ENCODE measurements around the gene ERICH6B. TPM values are rescaled to one million over a fixed set of nuclear protein-coding genes. Genes with fewer than 3 reads are reported as not detected.

ERICH6B gene
- total and polyA plus RNA-seq, 5 donors = not detected

DNA sequence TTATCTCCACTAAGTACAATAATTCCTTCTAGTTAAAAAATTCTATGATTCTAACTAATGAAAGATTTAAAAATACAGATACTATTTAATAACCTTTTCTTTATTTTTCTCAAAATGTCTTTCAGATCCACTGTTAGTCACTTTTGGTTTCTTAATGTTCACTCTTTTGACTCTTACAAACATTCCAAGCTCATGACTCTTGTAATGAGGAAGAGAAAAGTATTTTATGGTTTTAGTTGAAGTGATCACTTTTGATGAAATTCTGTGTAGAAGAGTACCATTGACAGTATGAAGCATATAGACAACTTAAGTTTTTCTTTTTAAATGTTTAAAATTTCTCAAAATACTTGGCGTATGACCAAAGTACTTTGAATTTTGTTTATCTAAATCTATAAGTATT is 123.0 kb downstream of the ERICH6B start:
- Histone ChIP-seq H3K9me3 (ENCODE audit: control insufficient read depth, low read length) (no peaks in the 10 kb centered on the region), H3K27me3 (ENCODE audit: control insufficient read depth, insufficient read depth) (no peaks in the 10 kb centered on the region), H3K4me3 (ENCODE audit: low read length) (no peak overlapping the region), H3K27ac (ENCODE audit: low read length) (no peak overlapping the region), H3K4me1 (ENCODE audit: control insufficient read depth, insufficient read depth, low read length) (no peaks in the 10 kb centered on the region)
- ATAC-seq (no peak), DNase-seq (no peak)
- WGBS = 99% methylated on average over 1 of the region's 1 CpG
- intact Hi-C loops (cut with DNase I) = no loop called here

Other genes with a start within 250 kb of the ERICH6B start
- gene SLC25A30, start 197.4 kb downstream of the ERICH6B start, total RNA-seq = 10 to 100 TPM; 54.9 to 72.2 (median 63.7) TPM
- gene SLC25A30, start 197.4 kb downstream of the ERICH6B start, polyA plus RNA-seq = 29.8 TPM
- 10 to 100 TPM; 16.2 to 23.9 (median 17.9) TPM for gene COG3, start 150.8 kb downstream of the ERICH6B start, total RNA-seq
- 10.4 TPM for gene COG3, start 150.8 kb downstream of the ERICH6B start, polyA plus RNA-seq
- gene CBY2, start 86.6 kb upstream of the ERICH6B start, total RNA-seq = not detected
- gene CBY2, start 86.6 kb upstream of the ERICH6B start, polyA plus RNA-seq = not detected
- gene SIAH3, start 236.0 kb upstream of the ERICH6B start, total RNA-seq = not detected
- not detected for gene SIAH3, start 236.0 kb upstream of the ERICH6B start, polyA plus RNA-seq

Measured in right cardiac atrium (tissue), 5 donors.